SK-N-SH treated with all-trans-retinoic acid at 6 μM for 48 hours (cell line): ENCODE results near the gene SMCO4.
"Not testable (repeated sequence)": the region's sequence is repeated elsewhere in the genome, so short reads cannot be mapped to it uniquely, and the experiment has no call there.

Experiments
- ATAC-seq: fragments of 200-7000 bp; cut with Tn5 transposase; 3 replicates; pipeline ENCODE4 v1.9.1; 2020; ENCODE audit warnings: mild to moderate bottlenecking, moderate library complexity
- ARNTL ChIP-seq: fragments of 450-650 bp; formaldehyde crosslinking; IDR thresholded peaks from 2 replicates; pipeline ENCODE4 v1.5.0; 2020; ENCODE audit warnings: low read depth, mild to moderate bottlenecking, moderate library complexity, borderline replicate concordance
- BACH2 ChIP-seq: fragments of 250-450 bp; sonication (Bioruptor Pico); IDR thresholded peaks from 2 replicates; pipeline ENCODE4 v1.9.0; 2021; ENCODE audit warnings: mild to moderate bottlenecking, borderline replicate concordance
- CREB5 ChIP-seq: fragments of 250-450 bp; sonication (Bioruptor Pico); IDR thresholded peaks from 2 replicates; pipeline ENCODE4 v1.5.1; 2020; ENCODE audit warnings: low read depth, mild to moderate bottlenecking, moderate library complexity
- CSDC2 ChIP-seq: fragments of 250-450 bp; sonication (Bioruptor Pico); IDR thresholded peaks from 2 replicates; pipeline ENCODE4 v1.5.0; 2020; ENCODE audit warnings: mild to moderate bottlenecking, moderate library complexity
- GLIS3 ChIP-seq: fragments of 250-450 bp; sonication (Bioruptor Pico); IDR thresholded peaks from 2 replicates; pipeline ENCODE4 v1.5.0; 2020; ENCODE audit warnings: mild to moderate bottlenecking, moderate library complexity
- ISL1 ChIP-seq: fragments of 250-450 bp; sonication (Bioruptor Pico); IDR thresholded peaks from 2 replicates; pipeline ENCODE4 v2.1.2; 2022; ENCODE audit warnings: mild to moderate bottlenecking, moderate library complexity
- OSR1 ChIP-seq: fragments of 250-450 bp; sonication (Bioruptor Pico); IDR thresholded peaks from 2 replicates; pipeline ENCODE4 v1.8.0; 2022; ENCODE audit warnings: moderate library complexity, mild to moderate bottlenecking, inconsistent platforms
- PATZ1 ChIP-seq: fragments of 250-450 bp; sonication (Bioruptor Pico); IDR thresholded peaks from 2 replicates; pipeline ENCODE4 v1.8.0; 2020; ENCODE audit warnings: mild to moderate bottlenecking, moderate library complexity, borderline replicate concordance
- RARB ChIP-seq: fragments of 250-450 bp; sonication (Bioruptor Pico); IDR thresholded peaks from 2 replicates; pipeline ENCODE4 v1.8.0; 2021; ENCODE audit warnings: mild to moderate bottlenecking, moderate library complexity
- SNAI2 ChIP-seq: fragments of 250-450 bp; sonication (Bioruptor Pico); IDR thresholded peaks from 2 replicates; pipeline ENCODE4 v1.5.0; 2020; ENCODE audit warnings: mild to moderate bottlenecking, moderate library complexity
- TCF4 ChIP-seq: fragments of 250-450 bp; sonication (Bioruptor Pico); IDR thresholded peaks from 2 replicates; pipeline ENCODE4 v1.8.0; 2021; ENCODE audit warnings: mild to moderate bottlenecking, moderate library complexity, borderline replicate concordance
- TOX ChIP-seq: fragments of 250-450 bp; sonication (Bioruptor Pico); IDR thresholded peaks from 2 replicates; pipeline ENCODE4 v1.8.0; 2021; ENCODE audit warnings: mild to moderate bottlenecking, moderate library complexity, borderline replicate concordance
- TSHZ2 ChIP-seq: fragments of 250-450 bp; sonication (Bioruptor Pico); IDR thresholded peaks from 2 replicates; pipeline ENCODE4 v1.5.0; 2020; ENCODE audit warnings: mild to moderate bottlenecking, moderate library complexity
- ZC3H10 ChIP-seq: fragments of 250-450 bp; sonication (Bioruptor Pico); IDR thresholded peaks from 2 replicates; pipeline ENCODE4 v1.5.1; 2021; ENCODE audit warnings: mild to moderate bottlenecking, moderate library complexity
- ZFP3 ChIP-seq: fragments of 250-450 bp; sonication (Bioruptor Pico); IDR thresholded peaks from 2 replicates; pipeline ENCODE4 v1.5.0; 2020; ENCODE audit warnings: mild to moderate bottlenecking, moderate library complexity
- ZFP30 ChIP-seq: fragments of 450-650 bp; formaldehyde crosslinking; IDR thresholded peaks from 2 replicates; pipeline ENCODE4 v1.5.0; 2022; ENCODE audit warnings: mild to moderate bottlenecking, moderate library complexity
- ZNF565 ChIP-seq: fragments of 450-650 bp; formaldehyde crosslinking; conservative IDR thresholded peaks from 2 replicates; pipeline ENCODE4 v1.5.0; 2020; ENCODE audit warnings: low read depth, mild to moderate bottlenecking, moderate library complexity
- ZNF70 ChIP-seq: fragments of 450-650 bp; formaldehyde crosslinking; IDR thresholded peaks from 2 replicates; pipeline ENCODE4 v1.5.0; 2020; ENCODE audit warnings: mild to moderate bottlenecking, moderate library complexity
- ZNF8 ChIP-seq: fragments of 450-650 bp; formaldehyde crosslinking; IDR thresholded peaks from 2 replicates; pipeline ENCODE4 v1.5.0; 2020; ENCODE audit warnings: mild to moderate bottlenecking, moderate library complexity
- TF ChIP-seq, protein P1 (sequence below): fragments of 250-450 bp; sonication (Bioruptor Pico); IDR thresholded peaks from 2 replicates; pipeline ENCODE4 v1.8.0; 2021; ENCODE audit warnings: low read depth, mild to moderate bottlenecking, moderate library complexity, borderline replicate concordance
- TF ChIP-seq, protein P2 (sequence below): fragments of 250-450 bp; sonication (Bioruptor Pico); IDR thresholded peaks from 2 replicates; pipeline ENCODE4 v1.5.1; 2021; ENCODE audit warnings: mild to moderate bottlenecking, moderate library complexity

The SMCO4 gene

GRCh38 chr11:93589347-93589746 lies 46.2 kb upstream of the SMCO4 start:
- no peak for ATAC-seq

GRCh38 chr11:93587858-93588581 lies 44.8 kb upstream of the SMCO4 start:
- no peak for ATAC-seq
- TF ChIP-seq, protein P1, sequence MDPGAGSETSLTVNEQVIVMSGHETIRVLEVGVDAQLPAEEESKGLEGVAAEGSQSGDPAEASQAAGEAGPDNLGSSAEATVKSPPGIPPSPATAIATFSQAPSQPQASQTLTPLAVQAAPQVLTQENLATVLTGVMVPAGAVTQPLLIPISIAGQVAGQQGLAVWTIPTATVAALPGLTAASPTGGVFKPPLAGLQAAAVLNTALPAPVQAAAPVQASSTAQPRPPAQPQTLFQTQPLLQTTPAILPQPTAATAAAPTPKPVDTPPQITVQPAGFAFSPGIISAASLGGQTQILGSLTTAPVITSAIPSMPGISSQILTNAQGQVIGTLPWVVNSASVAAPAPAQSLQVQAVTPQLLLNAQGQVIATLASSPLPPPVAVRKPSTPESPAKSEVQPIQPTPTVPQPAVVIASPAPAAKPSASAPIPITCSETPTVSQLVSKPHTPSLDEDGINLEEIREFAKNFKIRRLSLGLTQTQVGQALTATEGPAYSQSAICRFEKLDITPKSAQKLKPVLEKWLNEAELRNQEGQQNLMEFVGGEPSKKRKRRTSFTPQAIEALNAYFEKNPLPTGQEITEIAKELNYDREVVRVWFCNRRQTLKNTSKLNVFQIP (CRISPR knock-in tag), result no peak
- TF ChIP-seq TOX (CRISPR knock-in tag) (no peak), ISL1 (CRISPR knock-in tag) (no peak), SNAI2 (CRISPR knock-in tag) (no peak), TCF4 (CRISPR knock-in tag) (no peak), RARB (CRISPR knock-in tag) (no peak), CSDC2 (CRISPR knock-in tag) (no peak), CREB5 (no peak), ZNF8 (CRISPR knock-in tag) (no peak), ZNF70 (CRISPR knock-in tag) (no peak), OSR1 (CRISPR knock-in tag) (no peak), BACH2 (CRISPR knock-in tag) (no peak)

More at GRCh38 chr11:93589347-93589746, 46.2 kb upstream of the SMCO4 start:
- TF ChIP-seq ZNF70 (CRISPR knock-in tag) (no peak), PATZ1 (CRISPR knock-in tag) (no peak), RARB (CRISPR knock-in tag) (no peak), ZNF565 (CRISPR knock-in tag) (no peak), ZC3H10 (CRISPR knock-in tag) (no peak), ZFP30 (CRISPR knock-in tag) (no peak), GLIS3 (CRISPR knock-in tag) (no peak), CSDC2 (CRISPR knock-in tag) (no peak)
- TF ChIP-seq, protein P2, sequence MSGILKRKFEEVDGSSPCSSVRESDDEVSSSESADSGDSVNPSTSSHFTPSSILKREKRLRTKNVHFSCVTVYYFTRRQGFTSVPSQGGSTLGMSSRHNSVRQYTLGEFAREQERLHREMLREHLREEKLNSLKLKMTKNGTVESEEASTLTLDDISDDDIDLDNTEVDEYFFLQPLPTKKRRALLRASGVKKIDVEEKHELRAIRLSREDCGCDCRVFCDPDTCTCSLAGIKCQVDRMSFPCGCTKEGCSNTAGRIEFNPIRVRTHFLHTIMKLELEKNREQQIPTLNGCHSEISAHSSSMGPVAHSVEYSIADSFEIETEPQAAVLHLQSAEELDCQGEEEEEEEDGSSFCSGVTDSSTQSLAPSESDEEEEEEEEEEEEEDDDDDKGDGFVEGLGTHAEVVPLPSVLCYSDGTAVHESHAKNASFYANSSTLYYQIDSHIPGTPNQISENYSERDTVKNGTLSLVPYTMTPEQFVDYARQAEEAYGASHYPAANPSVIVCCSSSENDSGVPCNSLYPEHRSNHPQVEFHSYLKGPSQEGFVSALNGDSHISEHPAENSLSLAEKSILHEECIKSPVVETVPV, result no peak
- TF ChIP-seq, protein P1 (CRISPR knock-in tag), result no peak

- not testable (repeated sequence) for ATAC-seq
These were observed 44.2 kb upstream of the SMCO4 start for GRCh38 chr11:93587425-93587824.

DNA sequence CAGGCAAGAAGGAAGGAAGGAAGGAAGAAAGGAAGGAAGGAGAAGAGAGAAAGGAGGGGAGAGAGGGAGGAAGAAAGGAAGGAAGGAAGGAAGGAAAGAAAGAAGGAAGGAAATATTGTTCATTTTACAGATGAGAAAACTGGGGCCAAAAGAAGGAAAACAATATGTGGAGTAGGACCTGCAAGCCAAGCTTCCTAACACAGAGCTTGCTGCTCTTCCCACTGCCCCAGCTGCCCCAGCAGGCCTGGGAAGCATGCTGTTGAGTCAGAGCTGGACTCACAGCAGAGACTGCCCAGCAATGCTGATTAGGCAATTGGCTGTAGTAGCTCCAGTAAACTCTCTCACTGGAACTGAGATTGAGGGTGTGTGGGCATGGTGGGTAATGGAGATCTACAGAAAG lies 42.6 kb upstream of the SMCO4 start:
- no peak for ATAC-seq
- TF ChIP-seq ZC3H10 (CRISPR knock-in tag) (no peak), ZNF8 (CRISPR knock-in tag) (no peak), TSHZ2 (CRISPR knock-in tag) (no peak), ZFP3 (CRISPR knock-in tag) (no peak), RARB (CRISPR knock-in tag) (no peak), TCF4 (CRISPR knock-in tag) (no peak), ARNTL (CRISPR knock-in tag) (no peak), ZNF565 (CRISPR knock-in tag) (no peak), SNAI2 (CRISPR knock-in tag) (no peak), OSR1 (CRISPR knock-in tag) (no peak), ZFP30 (CRISPR knock-in tag) (no peak), CSDC2 (CRISPR knock-in tag) (no peak)
- TF ChIP-seq, protein P2, result no peak
